Hepatocyte (in vitro differentiated cells): Measurements from ENCODE around the gene LHX3. TPM values are rescaled to one million over a fixed set of nuclear protein-coding genes. Genes with fewer than 3 reads are reported as not detected.
A peak's percentile ranks its signal among the peaks of the same experiment; 100 is the strongest.

Experiments used
- DNase-seq: peaks from one replicate; pipeline ENCODE4 v3.0.0-alpha.2; 2016; ENCODE audit warnings: low spot score
- H2AFZ ChIP-seq: fragments of 200-600 bp; sonication (generic); 2 replicates; pipeline ENCODE4 v1.6.0; 2016; ENCODE audit warnings: antibody characterized with exemption, mild to moderate bottlenecking
- H3K27ac ChIP-seq: fragments of 200-600 bp; sonication (generic); 2 replicates; pipeline ENCODE4 v1.5.1; 2016; ENCODE audit warnings: mild to moderate bottlenecking
- H3K27me3 ChIP-seq: fragments of 200-600 bp; sonication (generic); 2 replicates; pipeline ENCODE4 v1.6.1; 2016
- H3K36me3 ChIP-seq: fragments of 200-600 bp; sonication (generic); replicated peaks from 2 replicates; pipeline ENCODE4 v1.5.1; 2016; ENCODE audit warnings: low read depth; ENCODE audit not compliant: insufficient read depth
- H3K4me1 ChIP-seq: fragments of 200-600 bp; sonication (generic); 2 replicates; pipeline ENCODE4 v1.5.1; 2016; ENCODE audit warnings: mild to moderate bottlenecking, moderate library complexity; ENCODE audit not compliant: insufficient read depth
- H3K4me2 ChIP-seq: fragments of 200-600 bp; sonication (generic); 2 replicates; pipeline ENCODE4 v1.6.0; 2016
- H3K4me3 ChIP-seq: fragments of 200-600 bp; sonication (generic); 2 replicates; pipeline ENCODE4 v1.5.1; 2016; ENCODE audit warnings: mild to moderate bottlenecking
- H3K79me2 ChIP-seq: fragments of 200-600 bp; sonication (generic); 2 replicates; pipeline ENCODE4 v1.6.0; 2017; ENCODE audit warnings: mild to moderate bottlenecking
- H3K9me2 ChIP-seq: fragments of 200-600 bp; sonication (generic); replicated peaks from 2 replicates; pipeline ENCODE4 v1.6.0; 2017; ENCODE audit warnings: mild to moderate bottlenecking; ENCODE audit not compliant: insufficient read depth
- H3K9me3 ChIP-seq: fragments of 200-600 bp; sonication (generic); 2 replicates; pipeline ENCODE4 v1.5.1; 2016; ENCODE audit warnings: low read depth, mild to moderate bottlenecking
- H4K20me1 ChIP-seq: fragments of 200-600 bp; sonication (generic); 2 replicates; pipeline ENCODE4 v1.6.0; 2016; ENCODE audit warnings: mild to moderate bottlenecking; ENCODE audit not compliant: insufficient read depth, poor library complexity, severe bottlenecking
- EZH2 ChIP-seq: fragments of 200-600 bp; sonication (generic); IDR thresholded peaks from 2 replicates; pipeline ENCODE4 v1.6.1; 2016; ENCODE audit warnings: antibody characterized with exemption, mild to moderate bottlenecking, borderline replicate concordance
- EZH2phosphoT487 ChIP-seq: fragments of 200-600 bp; sonication (generic); IDR thresholded peaks from one replicate; pipeline ENCODE4 v1.6.1; 2018; ENCODE audit warnings: antibody characterized with exemption, mild to moderate bottlenecking, low read depth, moderate library complexity; ENCODE audit not compliant: unreplicated experiment, severe bottlenecking
- WGBS: methylation state at CpG from one replicate; pipeline ENCODE4 v1.1.6; 2016; ENCODE audit warnings: low lambda C conversion rate; ENCODE audit errors: missing lambda C conversion rate; 5-methylcytosine and 5-hydroxymethylcytosine counted together
- polyA plus RNA-seq: library from polyadenylated mRNA; unstranded; fragments of >200 nt; fragmentation: Nextera tagmentation; extraction: Ambion mirVana; gene quantifications from 2 replicates; pipeline ENCODE4 v1.2.1, GENCODE V29; 2016
- total RNA-seq: library from RNA; depleted of rRNA; stranded (reverse); fragments of >200 nt; gene quantifications from 2 replicates; pipeline ENCODE4 v1.2.3, GENCODE V29; 2014
- TF ChIP-seq, protein P1 (sequence below): fragments of 200-600 bp; sonication (generic); IDR thresholded peaks from 2 replicates; pipeline ENCODE4 v1.5.1; 2016; ENCODE audit warnings: antibody characterized with exemption, mild to moderate bottlenecking; ENCODE audit not compliant: poor library complexity

LHX3 gene
- total RNA-seq (not detected in 2 replicates), polyA plus RNA-seq (not detected in 2 replicates)

DNA sequence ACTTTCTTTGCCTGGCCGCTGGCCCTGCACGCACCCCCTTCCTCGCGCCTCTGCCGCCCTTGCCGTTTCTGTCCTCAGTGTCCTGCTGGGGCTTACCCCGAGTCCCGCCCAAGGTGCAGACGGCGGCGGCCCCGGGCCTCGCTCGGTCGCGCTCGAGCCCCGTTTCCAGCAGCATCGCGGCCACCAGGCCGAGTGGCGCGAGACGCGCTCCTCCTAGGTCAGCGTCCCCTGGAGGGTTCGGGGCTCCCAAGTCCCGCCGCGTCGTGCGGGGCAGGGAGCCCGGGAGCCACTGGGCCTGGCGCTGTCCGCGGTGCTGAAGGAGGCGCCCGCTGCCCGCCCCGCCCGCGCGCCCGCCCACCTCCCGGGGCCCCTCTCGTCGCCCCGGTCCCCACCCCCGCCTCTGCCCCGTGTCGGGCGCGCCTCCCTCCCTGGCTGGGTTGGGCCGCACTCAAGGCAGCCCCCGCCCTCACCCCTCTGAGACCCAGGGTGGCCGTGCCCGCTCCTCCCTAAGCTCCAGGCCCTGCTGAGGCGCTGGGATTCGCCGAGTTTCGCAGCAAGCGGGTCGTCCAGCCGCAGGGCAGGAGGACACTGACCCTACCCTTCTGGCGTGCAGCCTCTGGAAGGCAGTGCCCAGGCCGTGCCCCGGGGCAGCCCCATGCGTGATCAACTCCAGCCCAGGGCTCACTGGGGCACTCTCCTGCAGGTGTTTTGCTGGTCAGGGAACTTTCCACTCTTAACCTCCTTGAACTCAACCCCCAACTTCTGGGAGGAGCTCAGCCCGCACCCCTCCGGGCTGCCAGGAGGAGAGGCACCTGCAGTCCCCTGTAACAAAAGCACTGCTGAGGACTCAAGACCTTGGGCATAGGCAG lies at the start of gene LHX3:
Gene LHX3 (minus strand): TSS at position 291 of the 869 bp plus-strand sequence. CDS start 116 bp downstream, at position 175.
- peaks cover 51% of the 10 kb centered on the region for H3K27me3 ChIP-seq
- H3K9me2 ChIP-seq = no peaks in the 10 kb centered on the region
- no peaks in the 10 kb centered on the region for H3K79me2 ChIP-seq
- H3K27ac ChIP-seq = no peak within 1 kb of the TSS
- no peaks in the 10 kb centered on the region for H3K4me1 ChIP-seq
- no peaks in the 10 kb centered on the region for H3K36me3 ChIP-seq
- WGBS = 28% methylated on average over 31 of the region's 70 CpGs
- H3K9me3 ChIP-seq = no peaks in the 10 kb centered on the region
- no peak within 1 kb of the TSS for H2AFZ ChIP-seq
- peak within 1 kb of the TSS; percentile 53 for H3K4me2 ChIP-seq
- DNase-seq = peak; percentile 76
- TF ChIP-seq EZH2 (no peak), EZH2phosphoT487 (no peak)
- TF ChIP-seq, protein P1, sequence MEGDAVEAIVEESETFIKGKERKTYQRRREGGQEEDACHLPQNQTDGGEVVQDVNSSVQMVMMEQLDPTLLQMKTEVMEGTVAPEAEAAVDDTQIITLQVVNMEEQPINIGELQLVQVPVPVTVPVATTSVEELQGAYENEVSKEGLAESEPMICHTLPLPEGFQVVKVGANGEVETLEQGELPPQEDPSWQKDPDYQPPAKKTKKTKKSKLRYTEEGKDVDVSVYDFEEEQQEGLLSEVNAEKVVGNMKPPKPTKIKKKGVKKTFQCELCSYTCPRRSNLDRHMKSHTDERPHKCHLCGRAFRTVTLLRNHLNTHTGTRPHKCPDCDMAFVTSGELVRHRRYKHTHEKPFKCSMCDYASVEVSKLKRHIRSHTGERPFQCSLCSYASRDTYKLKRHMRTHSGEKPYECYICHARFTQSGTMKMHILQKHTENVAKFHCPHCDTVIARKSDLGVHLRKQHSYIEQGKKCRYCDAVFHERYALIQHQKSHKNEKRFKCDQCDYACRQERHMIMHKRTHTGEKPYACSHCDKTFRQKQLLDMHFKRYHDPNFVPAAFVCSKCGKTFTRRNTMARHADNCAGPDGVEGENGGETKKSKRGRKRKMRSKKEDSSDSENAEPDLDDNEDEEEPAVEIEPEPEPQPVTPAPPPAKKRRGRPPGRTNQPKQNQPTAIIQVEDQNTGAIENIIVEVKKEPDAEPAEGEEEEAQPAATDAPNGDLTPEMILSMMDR = no peak
- peaks cover 12% of the 10 kb centered on the region for H4K20me1 ChIP-seq
- H3K4me3 ChIP-seq = no peak within 1 kb of the TSS

DNA sequence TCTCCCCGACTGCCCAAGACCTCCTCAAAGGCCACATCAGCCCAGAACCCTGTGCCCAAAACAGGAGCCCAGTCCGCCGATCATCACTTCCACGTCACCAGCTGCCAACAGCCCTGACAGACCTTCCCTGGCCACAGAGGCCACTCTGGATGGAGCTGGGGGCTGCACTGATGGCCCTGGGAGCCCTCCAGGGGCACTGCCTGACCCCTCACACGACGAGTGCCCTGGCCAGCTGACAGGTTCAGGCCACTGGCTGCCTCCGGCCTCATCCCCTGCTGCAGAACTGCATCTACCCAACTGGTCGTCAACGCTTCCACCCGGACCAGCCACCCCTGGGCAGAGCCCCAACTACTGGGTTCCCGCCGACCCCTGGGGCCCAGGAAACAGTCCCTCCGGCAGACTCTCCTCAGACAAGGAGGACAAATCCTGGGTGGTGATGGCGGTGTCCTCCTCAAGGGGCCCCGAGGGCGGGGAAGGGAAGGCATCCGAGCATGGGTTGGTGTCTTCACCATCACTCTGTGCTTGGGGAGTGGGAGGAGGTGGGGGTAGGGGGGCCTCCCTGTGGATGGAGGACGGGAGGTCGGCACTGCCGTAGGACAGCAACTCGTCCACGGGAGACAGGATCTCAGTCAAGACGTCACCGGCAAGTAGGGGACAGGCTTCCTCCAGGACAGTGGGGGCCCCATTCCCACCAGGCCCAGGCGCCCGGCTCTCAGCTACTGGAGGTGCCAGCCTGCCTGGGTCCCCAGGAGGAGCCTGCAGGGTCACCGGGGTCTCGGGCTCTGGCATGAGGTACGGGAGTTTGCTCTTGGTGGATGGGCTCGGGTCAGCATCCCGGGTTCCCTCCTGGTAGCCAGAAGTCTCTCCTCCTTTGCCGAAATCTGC lies 48.6 kb upstream of the LHX3 start:
- no peak overlapping the region for H3K4me3 ChIP-seq
- no peaks in the 10 kb centered on the region for H3K4me1 ChIP-seq
- no peaks in the 10 kb centered on the region for H3K9me2 ChIP-seq
- no peak for DNase-seq
- no peak overlapping the region for H2AFZ ChIP-seq
- no peaks in the 10 kb centered on the region for H3K9me3 ChIP-seq
- no peaks in the 10 kb centered on the region for H3K27me3 ChIP-seq
- no peaks in the 10 kb centered on the region for H4K20me1 ChIP-seq
- TF ChIP-seq EZH2phosphoT487 = no peak
- TF ChIP-seq, protein P1 = no peak
- no peak for TF ChIP-seq EZH2
- WGBS = 90% methylated on average over 31 of the region's 32 CpGs
- H3K36me3 ChIP-seq = no peaks in the 10 kb centered on the region
- H3K27ac ChIP-seq = no peak overlapping the region
- no peak overlapping the region for H3K4me2 ChIP-seq
- no peaks in the 10 kb centered on the region for H3K79me2 ChIP-seq

DNA sequence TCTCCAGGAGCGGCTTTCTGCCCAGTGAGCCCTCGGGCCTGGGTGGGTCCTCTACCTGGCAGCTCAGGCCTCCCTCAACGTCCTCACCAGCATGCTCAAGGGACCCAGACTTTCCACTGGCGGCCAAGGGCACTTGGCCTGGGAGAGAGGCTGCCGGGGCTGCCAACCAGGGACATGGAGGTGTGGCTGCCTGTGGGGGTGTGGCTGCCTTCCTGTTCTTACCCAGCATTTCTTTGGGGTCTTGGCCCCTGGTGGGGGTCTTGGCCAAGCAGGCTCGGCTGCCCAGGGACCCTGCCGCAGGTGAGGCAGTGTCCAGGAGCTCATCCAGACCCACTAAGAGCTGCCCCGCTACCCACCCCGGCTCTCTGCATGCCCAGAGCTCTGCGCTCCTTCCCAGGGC lies 47.9 kb upstream of the LHX3 start:
- H3K4me1 ChIP-seq = no peaks in the 10 kb centered on the region
- no peak for DNase-seq
- no peak overlapping the region for H3K27ac ChIP-seq

More for the DNA sequence above, 47.9 kb upstream of the LHX3 start:
- H3K9me3 ChIP-seq = no peaks in the 10 kb centered on the region
- H3K4me2 ChIP-seq = no peak overlapping the region
- no peaks in the 10 kb centered on the region for H3K9me2 ChIP-seq
- no peaks in the 10 kb centered on the region for H4K20me1 ChIP-seq
- WGBS = 93% methylated on average over 7 of the region's 10 CpGs
- H2AFZ ChIP-seq = no peak overlapping the region
- no peaks in the 10 kb centered on the region for H3K36me3 ChIP-seq
- H3K79me2 ChIP-seq = no peaks in the 10 kb centered on the region
- no peak for TF ChIP-seq EZH2phosphoT487
- no peak for TF ChIP-seq EZH2
- TF ChIP-seq, protein P1 = no peak
- H3K4me3 ChIP-seq = no peak overlapping the region
- H3K27me3 ChIP-seq = no peaks in the 10 kb centered on the region
